ENCODE results near the gene RNF135.

GRCh38 chr17:30954046-30954830, 16.6 kb upstream of the RNF135 start:
- TF ChIP-seq GATA2 (IDR thresholded peaks at IDR 0.05; ENCODE audit: low read depth, low read length), result no peak
- TF ChIP-seq GATA3 (IDR thresholded peaks at IDR 0.05; ENCODE audit: low read depth, low read length), result no peak

Data from SH-SY5Y (cell line).